ENCODE measurements around the gene TMEM135.

GRCh38 chr11:87194985-87195820 lies 157.5 kb downstream of the TMEM135 start:
- TF ChIP-seq CTCF (conservative IDR thresholded peaks at IDR 0.05; ENCODE audit: low read depth, low read length), result no peak
- no peak for TF ChIP-seq EZH2 (IDR thresholded peaks at IDR 0.05; ENCODE audit: borderline replicate concordance, low read depth, low read length, poor library complexity, severe bottlenecking)
